NB4 (cell line): ENCODE measurements around the gene ARFGAP1.
"Not testable (repeated sequence)": the region's sequence is repeated elsewhere in the genome, so short reads cannot be mapped to it uniquely, and the experiment has no call there.

Experiments
- DNase-seq: peaks from one replicate; pipeline ENCODE4 v3.0.0; 2010; ENCODE audit warnings: low read depth
- H3K4me3 ChIP-seq: one replicate; pipeline ENCODE4 v1.5.1; 2011; ENCODE audit warnings: mild to moderate bottlenecking, low read depth, low read length, moderate library complexity
- CTCF ChIP-seq: IDR thresholded peaks from one replicate; pipeline ENCODE4 v1.5.1; 2012; ENCODE audit warnings: low read depth, low read length
- MAX ChIP-seq: IDR thresholded peaks from 2 replicates; pipeline ENCODE4 v1.6.1; 2011; ENCODE audit warnings: low read depth, low read length
- MYC ChIP-seq: IDR thresholded peaks from 2 replicates; pipeline ENCODE4 v1.6.1; 2011; ENCODE audit warnings: low read depth, low read length
- POLR2A ChIP-seq: IDR thresholded peaks from 2 replicates; pipeline ENCODE4 v1.6.1; 2011; ENCODE audit warnings: mild to moderate bottlenecking; ENCODE audit not compliant: insufficient read length; ENCODE audit errors: extremely low read depth

The ARFGAP1 gene

GRCh38 chr20:63303095-63303666 is 30.6 kb downstream of the ARFGAP1 start:
- TF ChIP-seq MYC = no peak
- TF ChIP-seq MAX = no peak
- no peak for TF ChIP-seq POLR2A
- no peak for TF ChIP-seq CTCF
- H3K4me3 ChIP-seq = no peak overlapping the region
- DNase-seq = no peak

- H3K4me3 ChIP-seq = no peak overlapping the region
- TF ChIP-seq MAX = no peak
- no peak for TF ChIP-seq POLR2A
- no peak for TF ChIP-seq MYC
- no peak for TF ChIP-seq CTCF
- no peak for DNase-seq
Measured at GRCh38 chr20:63305393-63305792, 32.8 kb downstream of the ARFGAP1 start.

GRCh38 chr20:63305933-63306672 is 33.5 kb downstream of the ARFGAP1 start:
- DNase-seq, H3K4me3 ChIP-seq: not testable (repeated sequence)

- no peak for DNase-seq
- TF ChIP-seq POLR2A (no peak), MYC (no peak), MAX (no peak), CTCF (no peak)
- no peak overlapping the region for H3K4me3 ChIP-seq
Measured at GRCh38 chr20:63306673-63307537, 34.3 kb downstream of the ARFGAP1 start.

- TF ChIP-seq POLR2A (no peak), CTCF (no peak), MYC (no peak), MAX (no peak)
- no peak overlapping the region for H3K4me3 ChIP-seq
- no peak for DNase-seq
Measured at GRCh38 chr20:63307538-63308217, 35.1 kb downstream of the ARFGAP1 start.
